ENCODE measurements around the gene FAM168A.

DNA sequence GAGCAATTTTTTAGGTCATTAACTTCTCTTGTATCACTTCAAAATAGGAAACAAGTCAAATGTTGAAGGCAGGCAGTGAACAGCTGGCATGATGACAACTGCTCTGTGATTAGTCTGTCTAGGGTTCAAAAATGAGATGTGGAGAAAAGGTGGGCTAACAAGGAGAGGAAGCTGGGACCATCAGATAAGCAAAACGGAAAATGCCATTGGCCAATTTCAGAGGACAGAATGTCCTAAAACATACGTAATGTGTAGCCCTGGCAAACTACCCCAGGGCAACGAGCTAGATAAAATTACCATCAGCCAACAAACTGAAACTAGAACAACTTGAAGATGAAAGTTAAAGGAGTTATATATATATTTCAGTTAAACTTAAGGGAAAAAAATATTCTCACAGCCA, 128.5 kb downstream of the FAM168A start:
- no peak for TF ChIP-seq POLR2A (IDR thresholded peaks at IDR 0.05)
- TF ChIP-seq, protein P1, sequence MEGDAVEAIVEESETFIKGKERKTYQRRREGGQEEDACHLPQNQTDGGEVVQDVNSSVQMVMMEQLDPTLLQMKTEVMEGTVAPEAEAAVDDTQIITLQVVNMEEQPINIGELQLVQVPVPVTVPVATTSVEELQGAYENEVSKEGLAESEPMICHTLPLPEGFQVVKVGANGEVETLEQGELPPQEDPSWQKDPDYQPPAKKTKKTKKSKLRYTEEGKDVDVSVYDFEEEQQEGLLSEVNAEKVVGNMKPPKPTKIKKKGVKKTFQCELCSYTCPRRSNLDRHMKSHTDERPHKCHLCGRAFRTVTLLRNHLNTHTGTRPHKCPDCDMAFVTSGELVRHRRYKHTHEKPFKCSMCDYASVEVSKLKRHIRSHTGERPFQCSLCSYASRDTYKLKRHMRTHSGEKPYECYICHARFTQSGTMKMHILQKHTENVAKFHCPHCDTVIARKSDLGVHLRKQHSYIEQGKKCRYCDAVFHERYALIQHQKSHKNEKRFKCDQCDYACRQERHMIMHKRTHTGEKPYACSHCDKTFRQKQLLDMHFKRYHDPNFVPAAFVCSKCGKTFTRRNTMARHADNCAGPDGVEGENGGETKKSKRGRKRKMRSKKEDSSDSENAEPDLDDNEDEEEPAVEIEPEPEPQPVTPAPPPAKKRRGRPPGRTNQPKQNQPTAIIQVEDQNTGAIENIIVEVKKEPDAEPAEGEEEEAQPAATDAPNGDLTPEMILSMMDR (IDR thresholded peaks at IDR 0.05), result no peak

All from Peyer's patch (tissue), 4 donors.